ENCODE measurements around the gene ARFGAP2.

Gene ARFGAP2

DNA sequence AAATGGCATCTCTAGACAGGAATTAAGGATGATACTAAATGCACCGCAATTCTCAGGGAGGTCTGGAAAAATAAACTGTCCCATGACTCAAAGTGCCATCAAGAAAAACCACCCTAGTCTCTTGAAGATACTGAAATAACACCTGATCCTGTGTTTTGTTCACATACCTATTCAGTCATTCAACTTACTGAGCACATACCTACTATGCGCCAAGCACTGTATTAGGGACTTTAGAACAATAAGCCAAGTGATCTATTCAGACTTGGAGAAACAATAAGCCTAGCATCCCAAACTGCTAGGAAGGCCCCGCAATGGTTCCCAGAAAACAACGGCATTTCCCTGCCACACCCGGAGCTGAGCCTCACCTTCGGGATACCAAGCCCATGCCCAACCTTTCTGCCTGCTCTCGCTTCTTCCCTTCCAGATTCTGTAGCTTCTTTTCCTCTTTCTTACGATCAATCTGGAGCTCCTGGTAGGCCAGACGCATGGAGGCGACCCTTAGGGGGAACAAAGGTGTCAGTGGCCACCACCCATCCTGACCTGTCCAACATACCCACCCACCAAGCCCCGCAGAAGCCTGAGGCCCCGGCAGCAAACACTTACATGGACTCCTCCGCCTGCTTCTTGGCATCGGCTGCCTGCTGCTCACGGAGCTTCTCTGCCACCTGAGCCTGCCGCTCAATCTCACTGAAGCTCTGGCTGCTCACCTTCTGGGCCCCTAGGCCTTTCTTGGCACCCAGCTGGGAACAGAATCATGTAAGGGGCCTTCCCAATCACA, 5.4 kb downstream of the ARFGAP2 start:
- DNase-seq (ENCODE audit: low read depth), result no peak

DNA sequence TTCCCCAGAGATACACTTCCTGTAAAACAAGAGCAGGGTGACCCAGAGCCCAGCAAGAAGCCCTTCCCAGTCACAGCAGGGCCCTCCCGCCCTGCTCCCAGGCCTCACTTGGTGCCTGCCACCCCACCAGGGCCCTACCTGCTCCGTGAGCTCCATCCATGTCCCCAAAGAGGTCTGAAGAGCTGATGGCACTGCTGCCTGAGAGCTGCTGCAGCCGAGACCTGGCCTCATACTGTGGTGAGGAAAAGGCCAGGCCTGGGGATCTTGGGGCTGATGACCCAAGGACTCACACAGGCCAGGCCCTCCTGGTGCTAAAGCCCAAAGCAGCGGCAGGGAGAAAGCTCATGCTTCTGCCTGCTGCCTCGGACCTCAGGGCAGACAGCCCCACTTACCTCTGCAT, 10.3 kb downstream of the ARFGAP2 start:
- no peak for DNase-seq (ENCODE audit: low read depth)

DNA sequence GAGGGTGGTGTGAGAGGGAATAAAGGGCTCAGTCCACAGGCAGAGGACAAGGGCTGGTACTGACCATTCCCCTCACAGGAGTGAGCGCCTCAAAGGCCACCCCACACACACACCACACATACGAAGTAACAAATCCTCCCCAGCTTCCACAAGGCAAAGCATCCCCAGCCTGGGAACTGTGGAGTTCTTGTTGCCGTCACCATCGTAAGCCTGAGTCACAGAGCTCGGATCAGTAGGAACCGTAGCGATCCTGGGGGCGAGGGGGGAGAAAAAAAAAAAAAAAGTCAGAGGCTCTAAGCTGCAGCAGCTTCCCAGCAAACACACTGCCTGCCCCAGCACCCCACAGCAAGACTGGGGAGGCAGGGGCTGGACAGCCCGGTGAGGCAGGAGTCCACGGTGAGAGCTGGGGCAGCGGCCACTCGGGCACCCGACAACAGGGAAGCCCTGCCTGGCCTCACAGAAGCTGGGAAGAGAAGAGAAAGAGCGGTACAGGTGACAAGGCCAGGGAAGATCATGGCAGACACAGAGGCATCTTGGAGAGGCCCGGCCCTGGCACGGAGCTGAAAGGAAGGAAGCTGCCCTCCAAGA, 11.3 kb downstream of the ARFGAP2 start:
- DNase-seq (ENCODE audit: low read depth), result no peak

DNA sequence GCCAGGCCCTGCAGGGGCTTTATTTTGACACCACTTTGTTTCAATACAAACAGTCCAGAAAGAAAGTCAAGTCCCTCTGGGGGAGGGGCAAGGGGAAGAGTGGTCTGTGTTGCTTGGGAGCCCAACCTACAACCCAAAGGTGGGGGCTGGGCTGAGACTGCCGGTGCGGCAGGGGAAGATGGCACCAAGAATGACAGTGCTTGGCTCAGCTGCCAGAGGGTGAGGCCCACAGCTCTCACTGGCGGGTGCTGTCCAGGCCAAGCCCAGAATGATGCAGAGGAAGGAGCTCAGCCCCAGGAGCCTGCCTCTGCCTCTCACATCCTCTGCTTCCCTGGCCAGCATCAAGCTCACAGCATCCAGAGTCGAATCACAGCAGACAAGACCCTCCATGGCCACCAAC, 12.4 kb downstream of the ARFGAP2 start:
- no peak for DNase-seq (ENCODE audit: low read depth)

DNA sequence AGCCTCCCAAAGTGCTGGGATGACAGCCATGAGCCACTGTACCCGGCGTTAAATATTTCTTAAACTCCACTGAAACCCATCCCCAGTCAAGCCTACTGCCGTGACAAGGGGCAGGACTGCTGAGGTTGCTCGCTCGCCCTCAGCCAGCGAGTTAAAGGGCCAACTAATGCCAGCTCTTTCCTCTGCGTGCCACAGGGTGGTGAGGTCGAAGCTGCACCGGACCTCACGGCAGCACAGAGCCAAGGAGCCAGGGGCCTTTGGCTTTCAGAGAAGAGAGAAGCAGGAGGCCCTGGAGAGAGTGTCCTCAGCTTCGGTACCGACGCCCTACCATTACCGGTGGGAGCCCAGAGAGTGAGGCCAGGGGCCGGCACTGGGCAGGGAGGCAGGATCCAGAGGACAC, 12.8 kb downstream of the ARFGAP2 start:
- no peak for DNase-seq (ENCODE audit: low read depth)

DNA sequence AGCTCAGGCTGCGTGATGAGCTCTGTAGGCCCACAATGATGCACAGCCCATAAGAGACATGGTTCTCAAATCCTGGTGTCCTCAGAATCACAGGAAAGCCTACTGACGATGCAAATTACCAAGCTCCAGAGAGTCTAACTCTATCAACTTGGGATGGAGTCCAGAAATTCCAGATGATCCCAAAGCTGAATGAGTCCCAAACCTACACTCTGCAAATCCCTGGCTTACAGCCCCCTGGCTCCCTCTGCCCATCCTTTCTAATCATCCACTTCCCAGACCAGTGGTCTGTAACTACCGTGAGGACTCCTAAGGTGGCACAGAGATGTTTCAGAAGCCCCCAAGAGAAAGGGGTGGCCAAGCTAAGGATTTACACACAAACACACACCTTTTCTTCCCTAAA, 13.5 kb downstream of the ARFGAP2 start:
- DNase-seq (ENCODE audit: low read depth), result no peak

DNA sequence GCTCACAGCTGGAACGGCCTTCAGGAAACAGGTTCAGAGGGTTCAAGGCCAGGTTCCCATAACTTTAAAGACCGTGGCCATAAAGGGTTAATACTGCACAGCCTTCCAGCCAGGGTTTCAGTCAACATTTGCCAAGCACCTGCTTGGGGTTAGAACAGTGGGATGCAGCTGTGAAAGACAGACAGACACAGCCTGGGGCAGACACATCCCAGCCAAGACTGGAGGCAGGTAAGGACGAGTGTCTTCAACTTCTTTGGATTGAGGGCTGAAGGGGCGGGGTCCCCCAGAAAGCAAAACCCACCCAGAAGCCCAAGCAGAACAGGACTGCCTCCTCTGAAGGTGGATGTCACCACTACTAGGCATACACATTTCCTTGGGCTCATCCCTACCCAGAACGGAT, 14.3 kb downstream of the ARFGAP2 start:
- DNase-seq (ENCODE audit: low read depth), result no peak

DNA sequence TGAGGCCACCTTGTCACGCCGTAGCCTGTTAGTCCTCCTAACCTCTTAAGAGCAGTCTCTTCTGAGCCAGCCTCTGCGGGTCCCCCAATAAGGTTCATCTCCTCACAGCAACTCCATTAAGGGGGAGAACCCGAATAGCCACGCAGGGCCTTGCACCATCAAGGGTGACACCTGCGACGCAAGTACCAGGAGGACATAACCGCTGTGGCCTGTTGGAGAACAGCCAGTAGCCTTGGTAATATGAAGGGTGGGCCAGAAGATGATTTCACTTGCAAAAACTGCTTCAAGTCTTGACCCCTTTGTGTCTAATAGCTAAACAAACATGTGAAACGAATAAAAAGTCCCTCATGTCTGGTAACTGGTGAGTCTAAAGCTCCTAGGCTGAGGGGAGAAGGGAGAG, 14.8 kb downstream of the ARFGAP2 start:
- no peak for DNase-seq (ENCODE audit: low read depth)

DNA sequence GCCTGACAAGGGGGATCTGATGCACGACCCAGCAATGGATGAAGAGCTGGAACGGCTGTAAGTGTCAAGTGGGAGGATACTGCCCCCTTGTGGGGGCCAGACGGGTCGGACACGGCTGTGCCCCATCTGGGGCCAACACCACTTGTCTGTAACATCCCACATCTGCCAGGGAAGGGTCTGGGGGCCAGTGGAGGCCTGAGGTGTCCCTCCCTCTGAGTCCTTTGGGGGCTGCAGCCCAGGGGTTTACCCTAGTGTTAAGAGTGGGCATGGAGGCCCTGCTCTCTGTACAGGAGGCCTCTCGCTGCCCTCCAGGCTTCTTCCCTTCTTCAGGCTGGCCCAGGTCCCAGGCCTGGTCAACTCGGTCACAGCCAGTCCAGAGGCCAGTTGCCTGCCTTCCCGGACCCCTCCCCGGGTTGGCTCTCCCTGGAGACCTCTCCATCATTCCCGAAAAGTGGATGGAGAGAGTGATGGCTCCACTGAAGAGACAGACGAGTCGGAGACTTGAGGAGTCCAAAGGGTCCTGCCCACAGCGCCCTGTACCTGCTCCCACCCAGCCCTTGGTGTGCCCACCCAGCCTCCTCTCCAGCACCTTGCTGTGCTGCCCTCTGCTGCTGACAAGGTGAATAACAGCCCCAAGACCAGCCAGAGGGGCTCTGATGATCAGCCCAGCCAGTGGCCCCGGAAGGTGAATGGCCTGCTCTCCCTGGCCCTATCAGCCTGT, 15.4 kb downstream of the ARFGAP2 start:
- peak; percentile 27 for DNase-seq (ENCODE audit: low read depth)

DNA sequence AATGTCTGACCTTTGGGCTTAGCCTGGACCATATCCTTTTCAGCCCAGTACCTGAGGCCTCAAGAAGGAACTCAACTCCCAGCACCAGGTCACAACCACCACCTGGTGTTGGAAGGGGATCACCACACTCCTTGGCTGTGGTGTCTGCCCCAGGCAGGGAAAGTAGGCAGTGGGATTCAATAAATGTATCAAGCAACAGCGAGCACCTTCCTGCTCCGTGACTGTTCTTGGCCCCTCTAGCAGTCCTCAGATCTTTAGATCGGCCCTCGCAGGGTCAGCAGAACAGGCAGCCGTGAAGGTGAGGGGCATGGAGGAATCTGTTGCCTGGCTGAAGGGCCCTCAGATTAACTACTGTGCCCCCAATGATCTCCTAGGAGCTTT, 15.9 kb downstream of the ARFGAP2 start:
- no peak for DNase-seq (ENCODE audit: low read depth)

DNA sequence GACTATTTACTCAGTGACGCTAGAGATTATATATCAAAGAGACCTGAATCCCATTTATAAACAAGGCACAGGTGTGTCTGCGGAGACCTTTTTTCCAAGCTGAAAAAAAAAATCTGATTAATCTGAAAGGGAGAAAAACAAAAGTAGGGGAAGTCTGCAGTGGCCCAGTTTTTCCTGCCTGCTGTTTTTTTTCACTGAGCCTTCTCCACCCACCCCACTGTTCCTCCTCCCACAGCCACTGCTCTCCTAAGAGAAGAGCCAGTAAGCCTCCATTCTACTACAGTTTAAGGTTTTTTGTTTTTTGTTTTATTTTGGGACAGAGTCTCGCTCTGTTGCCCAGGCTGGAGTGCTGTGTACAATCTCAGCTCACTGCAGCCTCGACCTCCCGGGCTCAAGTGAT, 18.4 kb downstream of the ARFGAP2 start:
- no peak for DNase-seq (ENCODE audit: low read depth)

DNA sequence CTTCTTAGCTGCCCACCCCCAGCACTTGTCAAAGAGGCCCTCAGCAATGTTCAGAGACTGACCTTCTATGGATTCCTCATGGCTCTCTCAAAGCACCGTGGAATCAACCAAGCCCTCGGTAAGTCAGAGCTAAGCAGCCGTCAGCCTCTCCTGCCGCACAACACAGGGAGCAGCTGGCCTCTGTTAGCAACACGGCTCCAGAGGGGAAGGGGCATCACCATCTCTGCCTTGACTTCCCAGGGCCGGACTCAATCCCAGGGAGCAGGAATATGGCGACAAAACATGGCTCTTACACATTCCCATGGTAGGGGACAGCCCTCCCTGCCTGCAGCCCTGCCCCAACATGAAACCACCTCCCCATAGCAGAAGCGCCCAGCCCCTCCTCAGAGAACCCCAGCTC, 18.9 kb downstream of the ARFGAP2 start:
- no peak for DNase-seq (ENCODE audit: low read depth)

DNA sequence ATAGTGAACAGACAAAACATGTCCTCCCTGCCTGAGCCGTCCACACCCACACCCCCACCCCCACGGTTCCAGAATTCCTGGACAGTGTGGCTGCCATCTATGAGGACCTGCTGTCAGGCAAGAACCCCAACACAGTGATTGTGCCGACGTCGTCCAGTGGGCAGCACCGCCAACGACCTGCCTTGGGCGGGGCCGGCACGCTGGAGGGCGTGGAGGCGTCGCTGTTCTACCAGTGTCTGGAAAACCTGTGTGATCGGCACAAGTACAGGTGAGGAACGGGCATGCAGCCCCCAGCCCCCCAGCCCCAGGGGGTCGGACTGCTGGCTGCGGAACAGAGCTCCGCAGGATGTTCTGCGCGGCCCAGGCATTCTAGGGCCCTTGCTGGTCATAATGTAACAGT, 19.7 kb downstream of the ARFGAP2 start:
- no peak for DNase-seq (ENCODE audit: low read depth)

DNA sequence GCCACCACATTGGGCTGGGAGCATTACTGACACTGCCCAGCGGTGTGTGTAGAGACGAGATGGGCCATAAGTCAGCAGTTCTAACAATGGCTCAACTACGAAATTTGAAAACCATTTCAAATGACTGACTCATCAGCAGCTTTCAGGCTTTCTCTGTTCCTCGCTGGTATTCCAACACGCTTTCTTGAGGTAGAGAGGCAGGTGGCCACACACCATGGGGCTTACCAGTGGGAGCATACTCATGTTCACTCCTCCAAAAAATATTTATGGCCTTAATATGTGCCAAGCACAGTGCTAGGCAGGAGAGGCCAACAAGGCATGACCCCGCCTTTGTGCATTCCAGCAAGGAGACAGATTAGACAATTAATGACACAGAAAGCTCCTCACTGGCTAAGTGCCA, 20.3 kb downstream of the ARFGAP2 start:
- DNase-seq (ENCODE audit: low read depth), result no peak

DNA sequence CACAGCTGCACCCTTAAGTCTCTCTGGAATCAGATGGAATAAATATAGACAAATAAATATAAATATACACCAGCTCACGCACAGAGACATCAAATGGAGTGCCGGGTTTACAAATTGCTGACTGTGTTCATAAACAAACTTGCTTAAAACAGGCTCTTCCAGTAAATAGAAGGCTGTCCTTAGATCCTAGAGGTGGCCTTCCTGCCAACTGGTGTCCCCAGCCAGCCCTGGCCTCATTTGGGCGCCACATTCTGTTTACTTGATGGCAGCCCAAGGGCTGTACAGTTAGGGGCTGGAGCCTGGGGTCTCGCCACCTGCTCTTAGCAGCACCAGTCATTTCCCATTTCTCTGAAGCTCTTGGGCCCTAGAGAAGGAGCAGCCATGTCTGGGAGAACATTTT, 20.8 kb downstream of the ARFGAP2 start:
- no peak for DNase-seq (ENCODE audit: low read depth)

DNA sequence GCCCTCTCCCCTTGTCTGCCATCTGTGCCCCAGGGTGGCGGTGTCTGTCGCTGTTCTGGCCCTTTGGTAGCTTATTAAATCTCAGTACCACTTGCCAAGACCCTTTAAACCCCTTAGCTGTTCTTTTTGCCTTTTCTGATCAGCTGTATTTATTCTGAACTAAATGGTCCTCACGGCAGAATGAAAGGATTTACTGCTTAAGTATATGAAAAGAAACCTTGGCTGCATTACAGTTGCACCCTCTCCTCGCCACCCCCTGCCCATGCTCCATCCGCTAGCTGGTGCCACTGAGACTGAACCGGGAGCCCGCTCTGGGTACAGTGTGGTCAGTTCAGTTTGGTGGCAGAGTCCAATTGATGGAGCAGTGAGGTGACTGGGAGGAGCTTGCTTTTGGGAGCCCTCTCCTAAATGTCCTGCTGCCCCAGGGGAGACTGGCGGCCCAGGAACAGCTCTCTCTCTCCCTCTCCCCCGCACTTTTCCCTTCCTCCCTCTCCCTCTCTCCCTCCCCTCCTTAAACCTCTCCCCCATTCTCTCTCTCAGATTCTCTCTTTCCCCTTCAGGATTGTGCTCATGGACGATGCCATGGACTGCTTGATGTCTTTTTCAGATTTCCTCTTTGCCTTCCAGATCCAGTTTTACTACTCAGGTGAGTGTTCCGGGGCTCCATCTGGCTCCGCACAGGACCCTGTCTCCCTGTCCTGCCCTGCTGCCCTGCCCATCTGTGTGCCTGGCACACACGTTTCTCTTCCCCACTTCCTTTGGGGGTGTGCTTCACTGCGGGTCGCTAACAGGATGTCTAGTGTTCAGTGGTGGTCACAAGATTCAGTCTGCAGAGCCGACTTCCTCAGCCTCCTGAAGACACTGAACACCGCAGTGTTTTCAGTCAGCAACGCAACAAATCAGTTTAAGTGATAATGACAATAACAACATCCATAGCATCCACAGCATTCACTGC, 21.8 kb downstream of the ARFGAP2 start:
- no peak for DNase-seq (ENCODE audit: low read depth)

DNA sequence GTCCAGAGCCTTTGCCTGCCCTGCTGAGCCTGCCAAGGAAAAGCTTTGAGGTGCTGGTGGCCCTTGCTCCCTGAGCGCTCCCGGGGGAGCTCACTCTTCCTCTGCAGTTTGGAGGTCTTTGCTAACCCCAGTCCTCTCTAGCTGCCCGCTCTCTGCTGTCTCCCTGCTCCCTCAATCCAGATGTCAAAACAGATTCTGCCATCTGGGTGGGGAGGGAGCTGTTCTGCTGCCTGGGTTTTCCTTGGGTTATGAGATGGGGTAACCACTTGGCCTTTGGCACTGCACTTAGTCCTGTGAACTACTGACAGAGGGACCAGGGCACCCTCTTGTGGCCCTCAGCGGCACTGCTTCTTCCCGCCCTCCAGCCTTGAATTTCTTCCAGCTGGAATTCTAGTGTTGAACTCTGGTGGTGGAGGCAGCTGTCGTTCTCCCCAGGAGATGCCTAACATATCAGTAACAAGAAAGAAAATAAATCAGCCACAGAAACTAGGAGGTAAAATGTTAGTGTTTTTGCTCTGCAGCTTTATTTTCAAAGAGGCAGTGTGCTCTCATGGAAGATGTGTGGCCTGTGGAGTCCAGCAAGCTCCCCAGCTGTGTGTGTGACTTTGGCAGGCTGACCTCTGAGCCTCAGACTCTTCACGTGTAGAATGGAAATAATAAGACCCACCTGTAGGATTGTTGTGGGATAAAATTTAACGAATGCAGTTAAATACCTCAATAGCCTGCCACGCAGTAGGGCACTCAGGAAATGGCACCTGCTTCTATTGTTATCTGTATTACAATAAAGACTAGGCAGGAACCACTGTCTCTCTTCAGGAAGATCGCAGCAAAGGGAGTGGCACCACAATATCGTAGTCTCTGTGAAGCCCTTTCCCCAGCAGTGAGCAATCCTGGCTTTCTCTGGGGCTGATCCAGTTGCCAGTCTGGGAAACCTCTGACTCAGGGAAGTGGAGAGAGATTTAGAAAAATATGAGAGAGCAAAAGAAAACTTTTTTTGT, 23.4 kb downstream of the ARFGAP2 start:
- no peak for DNase-seq (ENCODE audit: low read depth)

DNA sequence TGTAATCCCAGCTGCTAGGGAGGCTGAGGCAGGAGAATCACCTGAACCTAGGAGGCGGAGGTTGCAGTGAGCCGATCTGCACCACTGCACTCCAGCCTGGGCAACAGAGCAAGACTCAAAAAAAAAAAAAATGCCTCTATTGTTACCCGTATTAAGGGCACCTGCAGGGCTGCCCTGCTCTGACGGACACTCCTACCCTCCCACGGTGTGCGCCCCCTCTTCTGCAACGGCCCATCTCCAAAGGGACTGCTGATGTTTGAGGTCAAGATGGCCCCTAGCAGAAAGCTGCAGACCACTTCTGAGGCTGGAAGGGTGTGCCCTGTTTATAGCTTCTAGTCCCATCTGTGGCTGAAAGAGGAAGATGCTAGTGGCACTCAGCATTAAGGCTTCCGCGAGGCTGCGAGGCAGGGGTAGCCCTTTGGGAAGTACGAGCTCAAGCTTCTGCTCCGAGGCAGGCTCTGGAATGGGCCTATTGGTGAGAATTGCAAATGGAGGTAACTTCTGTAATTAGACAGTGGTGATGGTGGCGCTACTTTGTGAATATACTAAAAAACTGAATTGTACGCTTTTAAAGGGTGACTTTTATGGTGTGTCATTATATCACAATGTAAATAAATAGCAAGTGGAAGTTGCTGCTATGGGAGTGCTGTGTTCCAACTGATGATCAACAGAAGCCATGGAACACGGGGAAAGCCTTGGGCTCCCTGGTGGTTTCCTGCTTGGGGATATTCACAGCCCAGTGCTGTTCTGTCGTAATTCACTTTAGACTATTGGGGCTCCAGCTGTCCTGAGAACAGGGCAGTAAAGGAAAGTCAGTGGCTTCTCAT, 24.3 kb downstream of the ARFGAP2 start:
- DNase-seq (ENCODE audit: low read depth), result no peak

DNA sequence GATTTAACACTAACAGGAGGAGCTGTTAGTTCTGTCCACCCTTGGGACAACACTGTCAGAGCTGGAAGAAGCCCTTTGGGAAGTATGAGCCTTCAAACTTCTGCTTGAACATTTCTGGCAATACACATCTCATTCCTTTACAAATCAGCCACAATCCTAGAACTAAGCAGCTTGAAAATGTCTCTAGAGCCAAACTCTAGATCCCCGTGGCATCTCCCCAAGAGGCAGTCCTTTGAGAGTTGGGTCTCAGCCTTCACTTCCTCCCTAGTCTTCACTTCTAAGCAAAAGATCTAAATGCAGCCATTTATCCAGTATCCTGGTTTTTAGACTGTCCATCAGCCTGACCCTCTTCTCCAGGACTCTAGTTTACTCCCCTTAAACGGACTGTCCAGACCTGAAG, 26.9 kb downstream of the ARFGAP2 start:
- no peak for DNase-seq (ENCODE audit: low read depth)

DNA sequence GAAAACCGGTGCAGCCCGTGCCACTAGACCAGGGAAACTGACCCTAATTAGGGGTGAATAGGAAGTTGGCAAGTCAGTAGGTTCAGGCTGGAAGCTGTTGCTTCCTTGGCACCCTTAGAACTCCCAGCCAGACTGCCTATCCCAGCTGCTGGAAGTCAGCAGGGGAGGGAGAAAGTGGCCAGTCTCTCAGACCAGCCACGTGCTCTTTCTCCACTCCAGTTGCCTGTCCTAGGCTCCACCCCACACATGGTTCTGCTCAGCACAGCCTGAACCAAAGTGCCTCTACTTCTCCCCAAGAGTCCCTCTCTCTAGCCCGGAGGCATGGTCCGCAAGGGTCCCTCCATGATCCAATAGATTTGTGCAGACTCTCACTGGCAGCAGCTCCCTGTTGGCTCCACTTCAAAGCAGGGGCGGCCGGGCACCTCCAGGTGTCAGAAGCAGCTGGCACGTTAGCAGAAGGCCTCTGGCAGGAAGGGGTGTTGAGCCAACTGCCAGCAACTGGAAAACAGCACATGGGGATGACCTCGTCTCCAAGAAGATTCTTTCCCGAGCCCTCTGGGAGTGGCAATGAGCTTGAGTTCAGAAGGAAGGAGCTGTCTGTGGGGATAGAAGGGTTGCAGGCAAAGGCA, 27.7 kb downstream of the ARFGAP2 start:
- no peak for DNase-seq (ENCODE audit: low read depth)
